GM12878 (cell line): ENCODE data around the gene KCNK4. TPM values are rescaled to one million over a fixed set of nuclear protein-coding genes. Genes with fewer than 3 reads are reported as not detected.

Experiments used
- ATAC-seq: fragments of 200-7000 bp; cut with Tn5 transposase; 3 replicates; pipeline ENCODE4 v1.9.1; 2020; ENCODE audit warnings: mild to moderate bottlenecking, moderate library complexity
- BruUV-seq: library from RNA; stranded (reverse); fragments of 400-500 nt; replicated peaks from 2 replicates; lab custom pipeline; 2021; lab: Mats Ljungman, UMichigan
- CTCF ChIA-PET: fragments of 300-600 bp; sonication (Branson Sonifier 250); formaldehyde crosslinking; extraction: SDS; loops from one replicate; lab custom pipeline; 2021; ENCODE audit warnings: inconsistent platforms; lab: Yijun Ruan, JAX
- POLR2A ChIA-PET: fragments of 350-600 bp; formaldehyde crosslinking; extraction: SDS; loops from one replicate; lab custom pipeline; 2021; ENCODE audit warnings: inconsistent platforms; lab: Charles Lee
- RAD21 ChIA-PET: fragments of 300-600 bp; sonication (Branson Sonifier 250); formaldehyde crosslinking; loops from one replicate; lab custom pipeline; 2023; ENCODE audit warnings: antibody characterized with exemption; ENCODE audit not compliant: unreplicated experiment; lab: Charles Lee
- SMC1A ChIA-PET: fragments of 300-600 bp; sonication (Branson Sonifier 250); formaldehyde crosslinking; loops from one replicate; lab custom pipeline; 2023; ENCODE audit not compliant: unreplicated experiment, uncharacterized antibody; lab: Charles Lee
- DNase-seq: peaks from one replicate; pipeline ENCODE4 v3.0.0-alpha.2; 2011; ENCODE audit warnings: low read depth, low spot score
- FAIRE-seq: peaks from 3 replicates; lab custom pipeline; 2011; peaks lifted over from hg19 to GRCh38; lab: Jason Lieb, UNC
- H2AFZ ChIP-seq: 2 replicates; pipeline ENCODE4 v1.6.0; 2011; ENCODE audit warnings: low read depth, low read length, control low read depth; ENCODE audit not compliant: control insufficient read depth
- H3K27ac ChIP-seq: 2 replicates; pipeline ENCODE4 v1.5.1; 2011; ENCODE audit warnings: control low read depth; ENCODE audit not compliant: control insufficient read depth, insufficient read depth
- H3K27me3 ChIP-seq, 2 experiments: replicated peaks in 1 of 2; 2 replicates each; pipeline versions ENCODE4 v1.6.0 to v1.6.1; 2011; ENCODE audit warnings: low read length in 1 of 2; ENCODE audit not compliant: control insufficient read depth in 2 of 2, insufficient read depth in 2 of 2
- H3K36me3 ChIP-seq, 2 experiments: 2 replicates each; pipeline ENCODE4 v1.5.1; 2011; ENCODE audit warnings: low read length in 1 of 2; ENCODE audit not compliant: control insufficient read depth in 2 of 2, insufficient read depth in 2 of 2
- H3K4me1 ChIP-seq: 2 replicates; pipeline ENCODE4 v1.6.1; 2011; ENCODE audit warnings: mild to moderate bottlenecking, low read length, moderate library complexity, mixed read lengths; ENCODE audit not compliant: control insufficient read depth, insufficient read depth
- H3K4me2 ChIP-seq: 2 replicates; pipeline ENCODE4 v1.6.0; 2011; ENCODE audit warnings: control low read depth; ENCODE audit not compliant: control insufficient read depth, insufficient read depth
- H3K4me3 ChIP-seq: fragments of 200-600 bp; sonication (generic); 2 replicates; pipeline ENCODE4 v1.5.1; 2016
- H3K79me2 ChIP-seq: 2 replicates; pipeline ENCODE4 v1.6.0; 2011; ENCODE audit warnings: low read length; ENCODE audit not compliant: control insufficient read depth, insufficient read depth
- H3K9ac ChIP-seq: 2 replicates; pipeline ENCODE4 v1.8.0; 2011; ENCODE audit warnings: low read length, control low read depth, mixed read lengths; ENCODE audit not compliant: control insufficient read depth, insufficient read depth
- H3K9me3 ChIP-seq: replicated peaks from 3 replicates; pipeline ENCODE4 v1.5.1; 2011; ENCODE audit warnings: mild to moderate bottlenecking, low read length; ENCODE audit not compliant: control insufficient read depth, insufficient read depth
- H4K20me1 ChIP-seq: 2 replicates; pipeline ENCODE4 v1.6.0; 2011; ENCODE audit not compliant: control insufficient read depth, insufficient read depth
- WGBS: methylation state at CpG from one replicate; pipeline ENCODE4 v1.1.6; 2016; ENCODE audit warnings: low lambda C conversion rate; ENCODE audit not compliant: insufficient replicate concordance, insufficient coverage; ENCODE audit errors: missing lambda C conversion rate; 5-methylcytosine and 5-hydroxymethylcytosine counted together
- in situ Hi-C: fragments of 300-500 bp; cut with MboI; formaldehyde crosslinking; loops from 9 replicates; pipeline ENCODE4 v1.14.3; 2018; ENCODE audit warnings: mixed read lengths
- intact Hi-C: fragments of 100-400 bp; cut with micrococcal nuclease; formaldehyde crosslinking; loops from one replicate; pipeline ENCODE4 v1.14.2; 2022; ENCODE audit not compliant: unreplicated experiment
- polyA plus RNA-seq, 11 experiments: library from polyadenylated mRNA; depleted of rRNA in 4 of 11; unstranded in 6 of 11; stranded (reverse) in 5 of 11; fragments of >200 nt; fragmentation: Nextera tagmentation in 4 of 11; fragmentation: Illumina TruSeq in 1 of 11; extraction: Ambion mirVana in 4 of 11; extraction: Trizol in 1 of 11; gene quantifications; 1 replicate in 1 of 11; 2 replicates in 10 of 11; pipeline versions ENCODE4 v1.2.1 to v1.2.3, GENCODE V29; 2011 to 2016; ENCODE audit warnings: inconsistent platforms in 2 of 11, missing spikeins in 2 of 11, low read depth in 1 of 11
- total RNA-seq, 4 experiments: library from RNA; depleted of rRNA in 3 of 4; stranded (reverse); fragments of >200 nt in 3 of 4; fragmentation: Illumina TruSeq in 1 of 4; extraction: Trizol in 1 of 4; gene quantifications; 2 replicates each; pipeline versions ENCODE4 v1.2.1 to v1.2.3, GENCODE V29; 2013 to 2021
- TF ChIP-seq, protein P1 (sequence below): IDR thresholded peaks from 2 replicates; pipeline ENCODE4 v1.6.1; 2012; ENCODE audit warnings: mild to moderate bottlenecking, low read depth, low read length

The KCNK4 gene
- total and polyA plus RNA-seq, 10 of the 15 experiments (the other 5 are each of a cell fraction or from before 2014, with no cell fraction given) = 0.04 TPM; not detected in 9

DNA sequence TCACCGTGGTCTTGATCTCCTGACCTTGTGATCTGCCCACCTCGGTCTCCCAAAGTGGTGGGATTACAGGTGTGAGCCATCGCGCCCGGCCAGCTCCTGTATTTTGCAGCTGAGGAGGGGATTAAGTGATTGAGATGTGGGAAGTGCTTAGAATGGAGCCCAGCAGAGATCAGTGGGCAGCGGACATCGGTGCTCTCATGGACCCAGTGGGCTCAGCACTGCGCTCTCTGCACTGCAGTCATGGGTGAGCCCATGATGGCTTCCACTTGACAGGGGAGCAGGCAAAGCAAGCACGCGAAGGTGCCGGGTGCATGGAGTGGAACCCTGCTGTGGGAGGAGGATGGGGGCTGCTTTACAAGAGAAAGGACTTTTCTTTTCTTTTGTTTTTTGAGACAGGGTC, 39.8 kb downstream of the KCNK4 start:
- BruUV-seq = no TSS peak
- H4K20me1 ChIP-seq = no peaks in the 10 kb centered on the region
- RAD21 ChIA-PET = interaction anchor here (0.7 to 4.2 kb wide), 13 partner anchors 8 to 125 kb away, joined by 3 to 86 read pairs (median 6); partner anchors contain the start of genes CCDC88B, ESRRA, FERMT3 and PRDX5
- TF ChIP-seq, protein P1, sequence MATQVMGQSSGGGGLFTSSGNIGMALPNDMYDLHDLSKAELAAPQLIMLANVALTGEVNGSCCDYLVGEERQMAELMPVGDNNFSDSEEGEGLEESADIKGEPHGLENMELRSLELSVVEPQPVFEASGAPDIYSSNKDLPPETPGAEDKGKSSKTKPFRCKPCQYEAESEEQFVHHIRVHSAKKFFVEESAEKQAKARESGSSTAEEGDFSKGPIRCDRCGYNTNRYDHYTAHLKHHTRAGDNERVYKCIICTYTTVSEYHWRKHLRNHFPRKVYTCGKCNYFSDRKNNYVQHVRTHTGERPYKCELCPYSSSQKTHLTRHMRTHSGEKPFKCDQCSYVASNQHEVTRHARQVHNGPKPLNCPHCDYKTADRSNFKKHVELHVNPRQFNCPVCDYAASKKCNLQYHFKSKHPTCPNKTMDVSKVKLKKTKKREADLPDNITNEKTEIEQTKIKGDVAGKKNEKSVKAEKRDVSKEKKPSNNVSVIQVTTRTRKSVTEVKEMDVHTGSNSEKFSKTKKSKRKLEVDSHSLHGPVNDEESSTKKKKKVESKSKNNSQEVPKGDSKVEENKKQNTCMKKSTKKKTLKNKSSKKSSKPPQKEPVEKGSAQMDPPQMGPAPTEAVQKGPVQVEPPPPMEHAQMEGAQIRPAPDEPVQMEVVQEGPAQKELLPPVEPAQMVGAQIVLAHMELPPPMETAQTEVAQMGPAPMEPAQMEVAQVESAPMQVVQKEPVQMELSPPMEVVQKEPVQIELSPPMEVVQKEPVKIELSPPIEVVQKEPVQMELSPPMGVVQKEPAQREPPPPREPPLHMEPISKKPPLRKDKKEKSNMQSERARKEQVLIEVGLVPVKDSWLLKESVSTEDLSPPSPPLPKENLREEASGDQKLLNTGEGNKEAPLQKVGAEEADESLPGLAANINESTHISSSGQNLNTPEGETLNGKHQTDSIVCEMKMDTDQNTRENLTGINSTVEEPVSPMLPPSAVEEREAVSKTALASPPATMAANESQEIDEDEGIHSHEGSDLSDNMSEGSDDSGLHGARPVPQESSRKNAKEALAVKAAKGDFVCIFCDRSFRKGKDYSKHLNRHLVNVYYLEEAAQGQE = no peak
- TF ChIP-seq, all 136 proteins: peak for 0
- Histone ChIP-seq H3K79me2 (no peaks in the 10 kb centered on the region), H3K4me2 (no peak overlapping the region), H3K36me3 (no peaks in the 10 kb centered on the region), H2AFZ (no peak overlapping the region), H3K4me1 (peaks cover 21% of the 10 kb centered on the region), H3K27ac (no peak overlapping the region), H3K4me3 (no peak overlapping the region), H3K9me3 (no peaks in the 10 kb centered on the region; the same call in 2 of the 3 replicates), H3K27me3 (no peaks in the 10 kb centered on the region), H3K9ac (no peak overlapping the region)
- SMC1A ChIA-PET = interaction anchor here (0.8 to 6.4 kb wide), 9 partner anchors 8 to 125 kb away, joined by 3 to 71 read pairs (median 5); partner anchors contain the start of genes ESRRA, FERMT3, PRDX5 and TRMT112
- no peak for ATAC-seq
- WGBS = 95% methylated on average over 11 of the region's 11 CpGs
- no peak for DNase-seq
- intact Hi-C loops = loop anchor here (1.0 kb wide), 2 partner anchors 13 to 25 kb away; partner anchors contain the start of gene PRDX5
- POLR2A ChIA-PET = interaction anchor here (0.6 to 2.7 kb wide), 9 partner anchors 9 to 124 kb away, joined by 3 to 27 read pairs (median 5); partner anchors contain the start of genes CCDC88B, ESRRA, FERMT3 and FKBP2
- CTCF ChIA-PET = interaction anchor here (0.6 to 14.7 kb wide), 19 partner anchors 8 to 344 kb away, joined by 3 to 228 read pairs (median 8); partner anchors contain the start of genes CCDC88B, ESRRA, FERMT3 and PRDX5
- in situ Hi-C loops = no loop called here
- FAIRE-seq = no peak
